Endothelial cell of umbilical vein (primary cell): ENCODE results near the gene JUND.

Source experiments
- EZH2 ChIP-seq: IDR thresholded peaks from 2 replicates; pipeline ENCODE4 v1.6.1; 2012; ENCODE audit warnings: borderline replicate concordance, low read depth, mild to moderate bottlenecking, moderate library complexity, low read length, inconsistent platforms; ENCODE audit not compliant: severe bottlenecking
- FOS ChIP-seq: IDR thresholded peaks from 2 replicates; pipeline ENCODE4 v1.6.1; 2011; ENCODE audit warnings: mild to moderate bottlenecking, low read length, moderate library complexity, borderline replicate concordance; ENCODE audit not compliant: insufficient read depth
- POLR2A ChIP-seq: IDR thresholded peaks from 2 replicates; pipeline ENCODE4 v1.6.1; 2012; ENCODE audit warnings: low read depth, mild to moderate bottlenecking, control low read depth, low read length
- POLR2AphosphoS5 ChIP-seq: IDR thresholded peaks from 2 replicates; pipeline ENCODE4 v1.6.1; 2012; ENCODE audit warnings: low read depth, mild to moderate bottlenecking, control low read depth, low read length, moderate library complexity; ENCODE audit not compliant: insufficient read depth
- TF ChIP-seq, protein P1 (sequence below), 2 donors: IDR thresholded peaks; 1 replicate in 1 of 2; 2 replicates in 1 of 2; pipeline ENCODE4 v1.5.1; 2011; ENCODE audit warnings: low read length in 2 of 2, mild to moderate bottlenecking in 2 of 2, moderate library complexity in 2 of 2, control low read depth in 1 of 2, inconsistent platforms in 1 of 2, low read depth in 1 of 2; ENCODE audit not compliant: insufficient read depth in 1 of 2; ENCODE audit errors: extremely low read depth in 1 of 2
- TF ChIP-seq, protein P2 (sequence below): IDR thresholded peaks from 2 replicates; pipeline ENCODE4 v1.6.1; 2011; ENCODE audit not compliant: insufficient read depth, insufficient read length

DNA sequence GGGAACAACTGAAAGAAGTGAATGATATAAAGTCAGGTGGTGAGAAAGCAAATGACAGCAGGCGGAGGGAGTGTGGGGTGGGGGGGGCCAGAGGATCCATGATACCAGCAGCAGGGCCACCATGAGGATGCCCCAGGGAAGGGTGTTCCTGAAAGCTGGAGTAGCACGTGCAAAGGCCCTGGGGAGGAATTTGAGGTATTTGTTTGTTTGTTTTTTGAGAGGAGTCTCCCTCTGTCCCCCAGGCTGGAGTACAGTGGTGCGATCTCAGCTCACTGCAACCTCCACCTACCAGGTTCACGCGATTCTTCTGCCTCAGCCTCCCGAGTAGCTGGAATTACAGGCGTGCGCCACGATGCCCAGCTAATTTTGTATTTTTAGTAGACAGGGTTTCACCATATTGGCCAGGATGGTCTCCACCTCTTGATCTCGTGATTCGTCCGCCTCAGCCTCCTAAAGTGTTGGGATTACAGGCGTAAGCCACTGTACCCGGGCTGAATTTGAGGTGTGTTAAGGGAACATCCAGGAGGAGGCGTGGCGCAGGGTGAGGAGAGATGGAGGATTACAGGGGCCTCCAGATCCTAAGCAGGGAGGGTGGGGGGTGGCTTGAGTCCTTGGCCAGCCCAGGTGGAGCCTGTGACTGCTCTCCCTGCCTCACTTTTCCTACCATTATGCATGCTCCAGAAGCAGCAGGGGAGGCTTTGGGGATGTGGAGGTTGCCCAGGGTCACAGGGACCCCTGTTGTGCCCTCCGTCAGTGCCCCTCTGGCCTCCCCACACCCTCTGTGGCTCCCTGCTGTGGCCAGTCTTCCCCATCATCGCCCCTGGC lies 12.4 kb upstream of the JUND start:
- TF ChIP-seq, protein P1, sequence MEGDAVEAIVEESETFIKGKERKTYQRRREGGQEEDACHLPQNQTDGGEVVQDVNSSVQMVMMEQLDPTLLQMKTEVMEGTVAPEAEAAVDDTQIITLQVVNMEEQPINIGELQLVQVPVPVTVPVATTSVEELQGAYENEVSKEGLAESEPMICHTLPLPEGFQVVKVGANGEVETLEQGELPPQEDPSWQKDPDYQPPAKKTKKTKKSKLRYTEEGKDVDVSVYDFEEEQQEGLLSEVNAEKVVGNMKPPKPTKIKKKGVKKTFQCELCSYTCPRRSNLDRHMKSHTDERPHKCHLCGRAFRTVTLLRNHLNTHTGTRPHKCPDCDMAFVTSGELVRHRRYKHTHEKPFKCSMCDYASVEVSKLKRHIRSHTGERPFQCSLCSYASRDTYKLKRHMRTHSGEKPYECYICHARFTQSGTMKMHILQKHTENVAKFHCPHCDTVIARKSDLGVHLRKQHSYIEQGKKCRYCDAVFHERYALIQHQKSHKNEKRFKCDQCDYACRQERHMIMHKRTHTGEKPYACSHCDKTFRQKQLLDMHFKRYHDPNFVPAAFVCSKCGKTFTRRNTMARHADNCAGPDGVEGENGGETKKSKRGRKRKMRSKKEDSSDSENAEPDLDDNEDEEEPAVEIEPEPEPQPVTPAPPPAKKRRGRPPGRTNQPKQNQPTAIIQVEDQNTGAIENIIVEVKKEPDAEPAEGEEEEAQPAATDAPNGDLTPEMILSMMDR (IDR thresholded peaks at IDR 0.05; ENCODE audit: extremely low read depth in 1 of 2, insufficient read depth in 1 of 2, low read depth in 1 of 2, low read length in 2 of 2): no peak
- TF ChIP-seq FOS (no peak), EZH2 (no peak), POLR2A (no peak), POLR2AphosphoS5 (no peak)
- TF ChIP-seq, protein P2, sequence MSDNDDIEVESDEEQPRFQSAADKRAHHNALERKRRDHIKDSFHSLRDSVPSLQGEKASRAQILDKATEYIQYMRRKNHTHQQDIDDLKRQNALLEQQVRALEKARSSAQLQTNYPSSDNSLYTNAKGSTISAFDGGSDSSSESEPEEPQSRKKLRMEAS: no peak
